Activated CD8-positive, alpha-beta memory T cell treated with anti-CD3 and anti-CD28 coated beads, Interleukin-2, amount 10 ng/mL, durations not matched to agents 7 days and 5 days (primary cell): Measurements from ENCODE around the gene SYP. TPM values are rescaled to one million over a fixed set of nuclear protein-coding genes. Genes with fewer than 3 reads are reported as not detected.

ENCODE experiments used
- ATAC-seq: fragments of 150-1000 bp; cut with Tn5 transposase; one replicate; pipeline ENCODE4 v1.10.0; 2021; ENCODE audit warnings: moderate library complexity
- CTCF ChIA-PET: fragments of 350-600 bp; sonication (Branson Sonifier 250); formaldehyde crosslinking; loops from one replicate; lab custom pipeline; 2021; ENCODE audit warnings: antibody characterized with exemption; lab: Charles Lee
- DNase-seq: peaks from one replicate; pipeline ENCODE4 v3.0.0-alpha.2; 2020
- H3K27ac Mint-ChIP-seq: one replicate; pipeline ENCODE4 v1.8.0; 2021; ENCODE audit warnings: mild to moderate bottlenecking, mixed read lengths
- H3K27me3 Mint-ChIP-seq: one replicate; pipeline ENCODE4 v1.8.0; 2021; ENCODE audit warnings: mixed read lengths
- H3K36me3 Mint-ChIP-seq: one replicate; pipeline ENCODE4 v1.8.0; 2021; ENCODE audit warnings: mild to moderate bottlenecking, mixed read lengths
- H3K4me1 Mint-ChIP-seq: one replicate; pipeline ENCODE4 v1.8.0; 2021; ENCODE audit warnings: mixed read lengths
- H3K4me3 Mint-ChIP-seq: one replicate; pipeline ENCODE4 v1.8.0; 2021; ENCODE audit warnings: mild to moderate bottlenecking, moderate library complexity, mixed read lengths
- H3K9me3 Mint-ChIP-seq: one replicate; pipeline ENCODE4 v1.8.0; 2022; ENCODE audit warnings: low read depth, mixed read lengths
- total RNA-seq, 2 experiments: library from RNA; stranded (reverse); gene quantifications; one replicate each; pipeline ENCODE4 v1.2.3, GENCODE V29; 2021

The SYP gene
- 1 to 10 TPM; 1.9 to 3.9 TPM for total RNA-seq

- H3K36me3 Mint-ChIP-seq = no peaks in the 10 kb centered on the region
- H3K9me3 Mint-ChIP-seq = no peaks in the 10 kb centered on the region
- CTCF ChIA-PET = interaction anchor here (1.4 kb wide), 1 partner anchor 8 kb away, joined by 4 read pairs; no protein-coding TSS in a partner anchor
- H3K27ac Mint-ChIP-seq = peak within 1 kb of the TSS; percentile 11
- peaks cover 16% of the 10 kb centered on the region for H3K4me1 Mint-ChIP-seq
- ATAC-seq (peak; percentile 99), DNase-seq (peak; percentile 91)
- no peaks in the 10 kb centered on the region for H3K27me3 Mint-ChIP-seq
- H3K4me3 Mint-ChIP-seq = peak within 1 kb of the TSS; percentile 47
These were observed at the start of gene SYP for GRCh38 chrX:49199906-49200771. Gene SYP, minus strand, starts transcription at chrX:49200193. Its CDS starts 7 bp downstream, at chrX:49200186.

GRCh38 chrX:49249616-49250015 lies 49.6 kb upstream of the SYP start:
- CTCF ChIA-PET = no interaction called here
- Mint-ChIP-seq H3K9me3 (no peaks in the 10 kb centered on the region), H3K4me1 (peaks cover 12% of the 10 kb centered on the region), H3K27me3 (no peaks in the 10 kb centered on the region), H3K4me3 (no peak overlapping the region), H3K36me3 (peaks cover 15% of the 10 kb centered on the region), H3K27ac (no peak overlapping the region)
- no peak for ATAC-seq
- no peak for DNase-seq

GRCh38 chrX:49249071-49249470 lies 49.1 kb upstream of the SYP start:
- H3K36me3 Mint-ChIP-seq = peaks cover 17% of the 10 kb centered on the region
- no peak overlapping the region for H3K27ac Mint-ChIP-seq
- CTCF ChIA-PET = no interaction called here
- no peaks in the 10 kb centered on the region for H3K27me3 Mint-ChIP-seq
- no peak for DNase-seq
- no peaks in the 10 kb centered on the region for H3K9me3 Mint-ChIP-seq
- H3K4me3 Mint-ChIP-seq = no peak overlapping the region
- ATAC-seq = no peak
- peaks cover 12% of the 10 kb centered on the region for H3K4me1 Mint-ChIP-seq

GRCh38 chrX:49247916-49248811 lies 48.2 kb upstream of the SYP start:
- Mint-ChIP-seq H3K4me1 (peaks cover 12% of the 10 kb centered on the region), H3K36me3 (peaks cover 23% of the 10 kb centered on the region), H3K4me3 (no peak overlapping the region), H3K27me3 (no peaks in the 10 kb centered on the region), H3K27ac (peak overlapping the region; percentile 49), H3K9me3 (no peaks in the 10 kb centered on the region)
- CTCF ChIA-PET = no interaction called here
- DNase-seq (no peak), ATAC-seq (no peak)

GRCh38 chrX:49247346-49247745 lies 47.4 kb upstream of the SYP start:
- peaks cover 19% of the 10 kb centered on the region for H3K36me3 Mint-ChIP-seq
- CTCF ChIA-PET = no interaction called here
- no peak for DNase-seq

GRCh38 chrX:49246541-49246940 lies 46.5 kb upstream of the SYP start:
- no peak overlapping the region for H3K27ac Mint-ChIP-seq
- no peak for DNase-seq
- CTCF ChIA-PET = no interaction called here

More at GRCh38 chrX:49247346-49247745, 47.4 kb upstream of the SYP start:
- H3K9me3 Mint-ChIP-seq = no peaks in the 10 kb centered on the region
- no peak overlapping the region for H3K4me3 Mint-ChIP-seq
- peaks cover 12% of the 10 kb centered on the region for H3K4me1 Mint-ChIP-seq
- no peak overlapping the region for H3K27ac Mint-ChIP-seq
- ATAC-seq = no peak
- H3K27me3 Mint-ChIP-seq = no peaks in the 10 kb centered on the region

GRCh38 chrX:49244207-49244606 lies 44.2 kb upstream of the SYP start:
- H3K27me3 Mint-ChIP-seq = no peaks in the 10 kb centered on the region
- H3K9me3 Mint-ChIP-seq = no peaks in the 10 kb centered on the region
- H3K27ac Mint-ChIP-seq = no peak overlapping the region
- CTCF ChIA-PET = no interaction called here
- ATAC-seq (no peak), DNase-seq (no peak)
- H3K4me1 Mint-ChIP-seq = no peaks in the 10 kb centered on the region
- peaks cover 22% of the 10 kb centered on the region for H3K36me3 Mint-ChIP-seq
- H3K4me3 Mint-ChIP-seq = no peak overlapping the region

More at GRCh38 chrX:49246541-49246940, 46.5 kb upstream of the SYP start:
- Mint-ChIP-seq H3K4me1 (peaks cover 10% of the 10 kb centered on the region), H3K27me3 (no peaks in the 10 kb centered on the region), H3K36me3 (peaks cover 19% of the 10 kb centered on the region), H3K4me3 (no peak overlapping the region), H3K9me3 (no peaks in the 10 kb centered on the region)
- no peak for ATAC-seq

- ATAC-seq = no peak
- Mint-ChIP-seq H3K9me3 (no peaks in the 10 kb centered on the region), H3K4me1 (peaks cover 2% of the 10 kb centered on the region), H3K27ac (no peak overlapping the region), H3K27me3 (no peaks in the 10 kb centered on the region), H3K36me3 (peaks cover 20% of the 10 kb centered on the region), H3K4me3 (no peak overlapping the region)
- DNase-seq = no peak
- CTCF ChIA-PET = no interaction called here
These were observed 43.2 kb upstream of the SYP start for GRCh38 chrX:49243166-49243565.

- no peaks in the 10 kb centered on the region for H3K27me3 Mint-ChIP-seq
- no peak for DNase-seq
- CTCF ChIA-PET = no interaction called here
- peaks cover 20% of the 10 kb centered on the region for H3K36me3 Mint-ChIP-seq
- no peak overlapping the region for H3K27ac Mint-ChIP-seq
- H3K4me3 Mint-ChIP-seq = no peak overlapping the region
- no peaks in the 10 kb centered on the region for H3K9me3 Mint-ChIP-seq
- no peak for ATAC-seq
- peaks cover 2% of the 10 kb centered on the region for H3K4me1 Mint-ChIP-seq
These were observed 42.6 kb upstream of the SYP start for GRCh38 chrX:49242545-49243066.

GRCh38 chrX:49238735-49239134 lies 38.7 kb upstream of the SYP start:
- Mint-ChIP-seq H3K9me3 (no peaks in the 10 kb centered on the region), H3K4me3 (no peak overlapping the region), H3K36me3 (peaks cover 9% of the 10 kb centered on the region), H3K27me3 (no peaks in the 10 kb centered on the region), H3K4me1 (peaks cover 16% of the 10 kb centered on the region), H3K27ac (no peak overlapping the region)
- DNase-seq = no peak
- CTCF ChIA-PET = no interaction called here
- ATAC-seq = no peak

- DNase-seq (no peak), ATAC-seq (no peak)
- H3K27me3 Mint-ChIP-seq = no peaks in the 10 kb centered on the region
- H3K36me3 Mint-ChIP-seq = peaks cover 5% of the 10 kb centered on the region
- peak overlapping the region; percentile 63 for H3K27ac Mint-ChIP-seq
- CTCF ChIA-PET = no interaction called here
- no peaks in the 10 kb centered on the region for H3K9me3 Mint-ChIP-seq
- peaks cover 21% of the 10 kb centered on the region for H3K4me1 Mint-ChIP-seq
- peak overlapping the region; percentile 91 for H3K4me3 Mint-ChIP-seq
These were observed 37.1 kb upstream of the SYP start for GRCh38 chrX:49237060-49237459.

GRCh38 chrX:49233887-49234555 lies 34.0 kb upstream of the SYP start:
- CTCF ChIA-PET = interaction anchor here (1.1 kb wide), 1 partner anchor 41 kb away, joined by 3 read pairs; no protein-coding TSS in a partner anchor
- H3K4me1 Mint-ChIP-seq = peaks cover 33% of the 10 kb centered on the region
- no peak overlapping the region for H3K27ac Mint-ChIP-seq
- ATAC-seq (no peak), DNase-seq (no peak)
- H3K9me3 Mint-ChIP-seq = no peaks in the 10 kb centered on the region
- no peaks in the 10 kb centered on the region for H3K36me3 Mint-ChIP-seq
- no peak overlapping the region for H3K4me3 Mint-ChIP-seq
- no peaks in the 10 kb centered on the region for H3K27me3 Mint-ChIP-seq

- ATAC-seq = no peak
- CTCF ChIA-PET = no interaction called here
- H3K36me3 Mint-ChIP-seq = no peaks in the 10 kb centered on the region
- H3K27me3 Mint-ChIP-seq = no peaks in the 10 kb centered on the region
- H3K9me3 Mint-ChIP-seq = no peaks in the 10 kb centered on the region
- peaks cover 32% of the 10 kb centered on the region for H3K4me1 Mint-ChIP-seq
- no peak for DNase-seq
- no peak within 1 kb of the TSS for H3K4me3 Mint-ChIP-seq
- H3K27ac Mint-ChIP-seq = no peak within 1 kb of the TSS
These were observed 33.2 kb upstream of the SYP start, which contains the start of gene CACNA1F for GRCh38 chrX:49233176-49233575. Gene CACNA1F, minus strand, starts transcription at chrX:49233340. Its CDS starts 31 bp downstream, at chrX:49233309.
